Measurements from ENCODE around the gene ABO. TPM values are rescaled to one million over a fixed set of nuclear protein-coding genes. Genes with fewer than 3 reads are reported as not detected.
A peak's percentile ranks its signal among the peaks of the same experiment; 100 is the strongest.

Gene ABO
- total RNA-seq, 1 experiment from 2014 or later, result 1.2 TPM

- no peak overlapping the region for H3K9ac ChIP-seq (ENCODE audit: low read length)
- H3K9me2 ChIP-seq (ENCODE audit: insufficient read depth), result no peaks in the 10 kb centered on the region
- intact Hi-C loops (cut with micrococcal nuclease), result no loop called here
- no peak overlapping the region for H3K4me3 ChIP-seq (replicated peaks in 1 of 2; ENCODE audit: low read depth in 1 of 2, low read length in 2 of 2)
- no peaks in the 10 kb centered on the region for H3K27me3 ChIP-seq (ENCODE audit: insufficient read depth, low read length)
- H4K20me1 ChIP-seq (ENCODE audit: insufficient read depth), result no peaks in the 10 kb centered on the region
- ChIA-PET RAD21 (ENCODE audit: low non-redundant PET in 1 of 2, low total read pairs in 2 of 2, uncharacterized antibody in 2 of 2, unreplicated experiment in 2 of 2) (no interaction called here), CTCF (no interaction called here), POLR2A (no interaction called here)
- H3K79me2 ChIP-seq (ENCODE audit: insufficient read depth, low read length), result no peaks in the 10 kb centered on the region
- no peak for DNase-seq (ENCODE audit: low read depth, low spot score)
- no peak overlapping the region for H2AFZ ChIP-seq (ENCODE audit: low read depth, low read length, poor library complexity, severe bottlenecking)
- H3K4me1 ChIP-seq (ENCODE audit: control insufficient read depth in 1 of 2, insufficient read depth in 2 of 2, low read length in 2 of 2), result peaks cover 16 to 19% of the 10 kb centered on the region in 2 experiments; a peak in 3 of 4 replicates
- H3K36me3 ChIP-seq (ENCODE audit: control insufficient read depth in 1 of 2, insufficient read depth in 2 of 2, low read length in 2 of 2), result no peaks in the 10 kb centered on the region
- no peak for ATAC-seq
- BruUV-seq (replicated peaks), result no TSS peak
- H3K27ac ChIP-seq (ENCODE audit: low read depth, low read length), result no peak overlapping the region
- no peaks in the 10 kb centered on the region for H3K9me3 ChIP-seq (ENCODE audit: control insufficient read depth in 1 of 2, insufficient read depth in 1 of 2, low read depth in 1 of 2, low read length in 2 of 2)
- TF ChIP-seq TCF7L2 (IDR thresholded peaks at IDR 0.05; ENCODE audit: borderline replicate concordance, extremely low read depth, insufficient read depth, insufficient read length) (no peak), JUND (IDR thresholded peaks at IDR 0.05) (no peak)
- no peak overlapping the region for H3K4me2 ChIP-seq (ENCODE audit: low read length)
Observed at GRCh38 chr9:133242241-133242640, 32.8 kb downstream of the ABO start.

- H3K4me3 ChIP-seq (replicated peaks in 1 of 2; ENCODE audit: low read depth in 1 of 2, low read length in 2 of 2), result peak overlapping the region in 1 of 2 experiments; percentile 57; a peak in 2 of 4 replicates
- peak overlapping the region; percentile 25; the same call in 1 of the 2 replicates for H3K9ac ChIP-seq (ENCODE audit: low read length)
- H2AFZ ChIP-seq (ENCODE audit: low read depth, low read length, poor library complexity, severe bottlenecking), result peak overlapping the region; percentile 61
- H4K20me1 ChIP-seq (ENCODE audit: insufficient read depth), result no peaks in the 10 kb centered on the region
- H3K27ac ChIP-seq (ENCODE audit: low read depth, low read length), result peak overlapping the region; percentile 79
- DNase-seq (ENCODE audit: low read depth, low spot score) (no peak), ATAC-seq (no peak)
- peak overlapping the region; percentile 85 for H3K4me2 ChIP-seq (ENCODE audit: low read length)
- no peaks in the 10 kb centered on the region for H3K9me2 ChIP-seq (ENCODE audit: insufficient read depth)
- TF ChIP-seq, protein P1, sequence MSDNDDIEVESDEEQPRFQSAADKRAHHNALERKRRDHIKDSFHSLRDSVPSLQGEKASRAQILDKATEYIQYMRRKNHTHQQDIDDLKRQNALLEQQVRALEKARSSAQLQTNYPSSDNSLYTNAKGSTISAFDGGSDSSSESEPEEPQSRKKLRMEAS (IDR thresholded peaks at IDR 0.05), result no peak
- no peak for TF ChIP-seq TCF7L2 (IDR thresholded peaks at IDR 0.05; ENCODE audit: borderline replicate concordance, extremely low read depth, insufficient read depth, insufficient read length)
- no peak for TF ChIP-seq EGR1 (IDR thresholded peaks at IDR 0.05; ENCODE audit: low read depth)
- H3K79me2 ChIP-seq (ENCODE audit: insufficient read depth, low read length), result no peaks in the 10 kb centered on the region
- intact Hi-C loops (cut with micrococcal nuclease), result loop anchor here (2.0 kb wide), 2 partner anchors 53 to 89 kb away; no protein-coding TSS in a partner anchor
- CTCF ChIA-PET, result interaction anchor here (1.1 to 2.2 kb wide), 10 partner anchors 8 to 100 kb away, joined by 3 to 31 read pairs (median 6); partner anchors contain the start of gene SURF6
- H3K36me3 ChIP-seq (ENCODE audit: control insufficient read depth in 1 of 2, insufficient read depth in 2 of 2, low read length in 2 of 2), result no peaks in the 10 kb centered on the region
- RAD21 ChIA-PET (ENCODE audit: low non-redundant PET in 1 of 2, low total read pairs in 2 of 2, uncharacterized antibody in 2 of 2, unreplicated experiment in 2 of 2), result no interaction called here
- POLR2A ChIA-PET, result interaction anchor here (1.0 to 1.5 kb wide), 3 partner anchors 54 to 111 kb away, joined by 3 to 4 read pairs (median 3); no protein-coding TSS in a partner anchor
- BruUV-seq (replicated peaks), result no TSS peak
- no peaks in the 10 kb centered on the region for H3K9me3 ChIP-seq (ENCODE audit: control insufficient read depth in 1 of 2, insufficient read depth in 1 of 2, low read depth in 1 of 2, low read length in 2 of 2)
- H3K27me3 ChIP-seq (ENCODE audit: insufficient read depth, low read length), result no peaks in the 10 kb centered on the region
- H3K4me1 ChIP-seq (ENCODE audit: control insufficient read depth in 1 of 2, insufficient read depth in 2 of 2, low read length in 2 of 2), result peaks cover 16 to 19% of the 10 kb centered on the region in 2 experiments; a peak in 3 of 4 replicates
Observed at GRCh38 chr9:133239533-133240090, 35.4 kb downstream of the ABO start.

All from HCT116 (cell line).